Endothelial cell of umbilical vein (primary cell): ENCODE results near the gene FBXO3.

Experiments
- CTCF ChIP-seq, 2 donors: IDR thresholded peaks; 1 replicate in 1 of 2; 2 replicates in 1 of 2; pipeline ENCODE4 v1.5.1; 2011; ENCODE audit warnings: low read length in 2 of 2, mild to moderate bottlenecking in 2 of 2, moderate library complexity in 2 of 2, control low read depth in 1 of 2, inconsistent platforms in 1 of 2, low read depth in 1 of 2; ENCODE audit not compliant: insufficient read depth in 1 of 2; ENCODE audit errors: extremely low read depth in 1 of 2
- EZH2 ChIP-seq: IDR thresholded peaks from 2 replicates; pipeline ENCODE4 v1.6.1; 2012; ENCODE audit warnings: borderline replicate concordance, low read depth, mild to moderate bottlenecking, moderate library complexity, low read length, inconsistent platforms; ENCODE audit not compliant: severe bottlenecking
- GATA2 ChIP-seq: IDR thresholded peaks from 2 replicates; pipeline ENCODE4 v1.7.0; 2011; ENCODE audit warnings: low read depth, mild to moderate bottlenecking, moderate library complexity, mixed read lengths, low read length; ENCODE audit not compliant: insufficient read length, insufficient read depth
- MYC ChIP-seq: IDR thresholded peaks from one replicate; pipeline ENCODE4 v1.6.1; 2011; ENCODE audit warnings: mild to moderate bottlenecking, low read depth, low read length
- POLR2A ChIP-seq: IDR thresholded peaks from 2 replicates; pipeline ENCODE4 v1.6.1; 2012; ENCODE audit warnings: low read depth, mild to moderate bottlenecking, control low read depth, low read length
- POLR2AphosphoS5 ChIP-seq: IDR thresholded peaks from 2 replicates; pipeline ENCODE4 v1.6.1; 2012; ENCODE audit warnings: low read depth, mild to moderate bottlenecking, control low read depth, low read length, moderate library complexity; ENCODE audit not compliant: insufficient read depth

DNA sequence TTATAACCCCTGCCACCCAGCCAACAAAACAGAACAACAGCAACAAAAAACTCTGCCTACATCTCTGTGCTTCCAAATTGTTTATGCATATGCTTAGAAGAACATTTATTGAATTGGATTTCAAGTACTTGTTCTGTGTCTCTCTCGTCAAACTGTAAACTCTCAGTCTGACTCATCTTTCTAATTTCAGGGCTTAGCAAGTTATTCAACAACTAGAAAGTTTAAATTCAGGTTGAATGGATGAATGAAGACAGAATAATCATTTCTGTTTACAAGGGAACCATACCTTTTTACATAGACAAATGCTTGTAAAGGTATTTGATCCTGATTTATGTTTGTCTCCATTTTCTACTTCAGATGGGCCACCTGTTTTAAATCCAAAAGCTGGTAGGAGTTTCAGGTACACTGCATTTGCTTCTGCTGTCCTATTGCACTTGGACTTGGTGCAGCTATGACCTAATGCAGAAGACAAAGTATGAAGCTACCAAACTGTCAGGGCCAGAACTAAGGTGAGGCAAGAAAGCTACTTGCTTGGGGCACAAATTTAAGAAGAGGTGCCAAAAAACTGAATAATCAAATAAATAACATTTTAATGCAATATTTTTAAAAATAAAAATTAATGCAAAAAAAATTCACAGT is 1.6 kb upstream of the FBXO3 start:
- TF ChIP-seq CTCF (IDR thresholded peaks at IDR 0.05; ENCODE audit: extremely low read depth in 1 of 2, insufficient read depth in 1 of 2, low read depth in 1 of 2, low read length in 2 of 2) (no peak), POLR2A (no peak), EZH2 (no peak), POLR2AphosphoS5 (no peak), MYC (no peak), GATA2 (no peak)
